Small intestine (tissue), 7 donors: ENCODE data around the gene TWIST1. TPM values are rescaled to one million over a fixed set of nuclear protein-coding genes. Genes with fewer than 3 reads are reported as not detected.

Source experiments
- DNase-seq, 2 donors: peaks; one replicate each; pipeline versions ENCODE4 v3.0.0 to v3.0.0-alpha.2; 2013
- FAIRE-seq: peaks from 2 replicates; lab custom pipeline; 2012; peaks lifted over from hg19 to GRCh38; lab: Jason Lieb, UNC
- H3K27ac ChIP-seq, 3 donors: one replicate each; pipeline ENCODE4 v1.5.1; 2013; ENCODE audit warnings: low read length in 2 of 3, mild to moderate bottlenecking in 2 of 3, control low read depth in 1 of 3, inconsistent platforms in 1 of 3, low read depth in 1 of 3, moderate library complexity in 1 of 3
- H3K27me3 ChIP-seq, 3 donors: one replicate each; pipeline ENCODE4 v1.6.1; 2013; ENCODE audit warnings: low read length in 3 of 3, inconsistent platforms in 1 of 3; ENCODE audit not compliant: control insufficient read depth in 3 of 3, insufficient read depth in 3 of 3
- H3K36me3 ChIP-seq, 3 donors: one replicate each; pipeline ENCODE4 v1.6.1; 2013; ENCODE audit warnings: low read length in 3 of 3, inconsistent platforms in 1 of 3, low read depth in 1 of 3, mild to moderate bottlenecking in 1 of 3, moderate library complexity in 1 of 3; ENCODE audit not compliant: control insufficient read depth in 3 of 3, insufficient read depth in 2 of 3
- H3K4me1 ChIP-seq, 3 donors: one replicate each; pipeline ENCODE4 v1.6.1; 2013; ENCODE audit warnings: low read length in 2 of 3, inconsistent platforms in 1 of 3, low read depth in 1 of 3, mild to moderate bottlenecking in 1 of 3, moderate library complexity in 1 of 3; ENCODE audit not compliant: control insufficient read depth in 3 of 3, insufficient read depth in 2 of 3
- H3K4me3 ChIP-seq, 3 donors: one replicate each; pipeline ENCODE4 v1.5.1; 2013; ENCODE audit warnings: low read length in 3 of 3, control low read depth in 1 of 3, inconsistent platforms in 1 of 3, low read depth in 1 of 3, mild to moderate bottlenecking in 1 of 3, moderate library complexity in 1 of 3
- H3K9me3 ChIP-seq, 2 donors: one replicate each; pipeline ENCODE4 v1.6.1; 2013; ENCODE audit warnings: low read depth in 1 of 2, low read length in 1 of 2; ENCODE audit not compliant: control insufficient read depth in 2 of 2, insufficient read depth in 1 of 2
- WGBS, 3 donors: extraction: QIAGEN DNeasy Blood & Tissue Kit; methylation state at CpG; one replicate each; pipeline ENCODE4 v1.1.7; 2013; 5-methylcytosine and 5-hydroxymethylcytosine counted together
- polyA plus RNA-seq, 4 donors: library from polyadenylated mRNA; stranded (reverse) in 3 of 4; unstranded in 1 of 4; fragments of 200-250 nt in 3 of 4; fragments of 120-200 nt in 1 of 4; gene quantifications; one replicate each; pipeline versions ENCODE4 v1.2.1 to v1.2.3, GENCODE V29; 2013
- donor health status: healthy with polysubstance abuse.
- donor health status: control.
- donor health status: control.
- donor health status: Bipolar disorder and iron deficiency.
- donor health status: healthy.

The TWIST1 gene
- polyA plus RNA-seq, 4 donors: 0.36 to 0.72 TPM; not detected in 2

DNA sequence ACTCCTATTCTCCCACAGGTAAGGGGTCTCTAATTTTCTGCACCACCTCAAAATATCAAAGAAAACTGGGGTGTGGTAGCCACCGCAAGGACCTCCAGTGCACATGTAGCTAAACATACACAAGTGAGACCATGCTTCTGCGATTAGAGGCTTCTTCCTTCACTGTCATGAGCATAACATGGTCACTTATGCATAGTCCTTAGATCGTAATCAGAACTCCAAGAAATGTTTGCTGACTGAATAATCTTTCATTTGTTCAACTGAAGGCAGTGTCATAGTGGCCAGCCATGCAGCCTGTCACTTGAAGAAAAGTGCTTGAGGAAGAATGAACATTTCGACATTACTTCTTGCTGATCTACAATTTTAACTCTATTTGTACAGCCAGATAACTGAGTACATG, 14.6 kb downstream of the TWIST1 start:
- peaks cover 0 to 10% (median 0%) of the 10 kb centered on the region in 3 donors for H3K4me1 ChIP-seq
- H3K9me3 ChIP-seq: no peaks in the 10 kb centered on the region
- 65 to 82% (median 68%) methylated on average over 4 of the region's 4 CpGs for WGBS, 3 donors
- H3K4me3 ChIP-seq: no peak overlapping the region
- H3K36me3 ChIP-seq: no peaks in the 10 kb centered on the region
- no peak for FAIRE-seq
- peaks cover 0 to 36% (median 24%) of the 10 kb centered on the region in 3 donors for H3K27me3 ChIP-seq
- no peak overlapping the region for H3K27ac ChIP-seq
- no peak for DNase-seq

DNA sequence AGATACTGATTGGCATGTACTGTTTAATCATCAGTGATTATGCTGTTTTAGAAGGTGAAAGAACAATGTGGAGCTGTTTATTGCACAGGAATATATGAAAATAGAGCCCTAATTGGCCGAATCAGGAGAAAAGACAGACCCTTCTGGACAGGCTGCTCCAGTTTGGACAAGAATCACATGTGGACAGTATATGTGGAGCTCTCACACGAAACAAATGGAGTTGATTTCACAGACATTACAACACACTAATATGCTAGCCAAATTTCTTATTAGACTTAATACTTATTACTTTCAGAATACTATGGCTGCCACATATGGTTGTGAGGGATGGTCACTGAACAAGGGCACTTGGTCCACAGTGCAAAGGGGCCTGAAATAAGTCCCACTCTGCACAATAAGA, 15.5 kb downstream of the TWIST1 start:
- Histone ChIP-seq H3K27ac (no peak overlapping the region), H3K4me1 (peaks cover 0 to 5% (median 0%) of the 10 kb centered on the region in 3 donors), H3K36me3 (no peaks in the 10 kb centered on the region), H3K9me3 (no peaks in the 10 kb centered on the region), H3K4me3 (no peak overlapping the region), H3K27me3 (peaks cover 0 to 26% (median 18%) of the 10 kb centered on the region in 3 donors)
- DNase-seq (no peak), FAIRE-seq (no peak)
- WGBS, 3 donors: 66 to 80% (median 67%) methylated on average over 2 of the region's 2 CpGs

DNA sequence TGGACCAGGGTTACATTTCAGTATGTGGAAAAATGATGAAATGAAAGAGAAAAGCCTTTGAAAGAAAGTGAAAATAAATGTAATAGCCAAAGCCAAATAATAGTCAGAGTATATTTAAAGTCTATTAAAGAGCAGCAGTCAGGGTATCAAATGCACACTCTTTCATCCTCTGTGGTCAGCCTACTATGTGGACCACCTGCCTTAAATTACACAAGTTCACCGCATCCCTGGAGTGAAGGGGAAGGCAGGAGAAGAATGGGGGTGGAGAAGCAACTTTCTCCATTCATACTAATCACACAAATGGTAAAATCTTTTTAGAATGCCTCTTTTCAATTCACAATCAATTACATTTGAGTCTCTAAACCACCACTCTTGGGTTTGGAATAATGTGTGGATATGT, 16.0 kb downstream of the TWIST1 start:
- Histone ChIP-seq H3K4me1 (peaks cover 0 to 4% (median 0%) of the 10 kb centered on the region in 3 donors), H3K9me3 (no peaks in the 10 kb centered on the region), H3K4me3 (no peak overlapping the region), H3K27ac (no peak overlapping the region), H3K36me3 (no peaks in the 10 kb centered on the region), H3K27me3 (peaks cover 0 to 22% (median 14%) of the 10 kb centered on the region in 3 donors)
- 75 to 81% (median 78%) methylated on average over 1 of the region's 1 CpG for WGBS, 3 donors
- DNase-seq (no peak), FAIRE-seq (no peak)

DNA sequence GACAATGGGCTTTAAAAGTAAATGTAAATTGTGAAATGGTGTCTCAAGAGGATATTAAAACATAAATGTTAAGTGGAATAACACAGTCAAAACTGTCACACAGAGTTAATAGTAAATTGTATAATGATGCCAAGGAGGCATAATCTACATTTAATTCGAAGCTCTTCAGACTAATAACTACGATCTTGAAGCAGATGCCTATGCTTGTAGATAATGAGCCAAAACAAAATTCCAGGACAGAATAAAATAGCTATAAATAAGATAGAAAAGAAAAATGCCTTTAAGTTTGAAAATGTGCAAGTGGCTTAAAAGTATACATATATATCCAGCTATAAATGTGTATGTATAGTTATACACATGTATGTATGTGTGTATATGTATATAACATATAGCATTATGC, 17.5 kb downstream of the TWIST1 start:
- no peak overlapping the region for H3K4me3 ChIP-seq
- DNase-seq: no peak
- H3K27ac ChIP-seq: no peak overlapping the region
- 50 to 69% (median 65%) methylated on average over 2 of the region's 2 CpGs for WGBS, 3 donors
- no peaks in the 10 kb centered on the region for H3K4me1 ChIP-seq
- no peaks in the 10 kb centered on the region for H3K9me3 ChIP-seq
- H3K27me3 ChIP-seq: peaks cover 0 to 10% (median 7%) of the 10 kb centered on the region in 3 donors
- no peak for FAIRE-seq
- no peaks in the 10 kb centered on the region for H3K36me3 ChIP-seq

DNA sequence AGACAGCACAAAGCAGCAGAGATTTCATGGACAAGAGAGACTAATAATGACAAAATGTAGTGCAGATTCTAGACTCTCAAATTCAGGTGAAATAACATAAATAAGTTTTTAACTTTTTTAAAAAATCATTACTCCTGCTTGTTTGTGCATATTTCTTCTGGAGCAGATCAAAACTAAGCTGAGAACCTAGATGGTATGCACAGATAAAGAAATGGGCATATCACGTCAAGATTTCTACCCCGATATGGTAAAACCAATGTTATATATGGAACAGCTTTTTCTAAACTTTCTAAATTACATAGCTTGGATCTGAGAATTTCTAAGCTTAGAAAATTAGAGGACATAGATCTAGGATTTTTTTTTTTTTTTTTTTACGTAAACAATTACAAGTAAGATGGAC, 18.2 kb downstream of the TWIST1 start:
- no peak for DNase-seq
- H3K4me3 ChIP-seq: no peak overlapping the region
- H3K27ac ChIP-seq: no peak overlapping the region
- WGBS, 3 donors: 87 to 90% (median 88%) methylated on average over 3 of the region's 3 CpGs
- no peak for FAIRE-seq
- no peaks in the 10 kb centered on the region for H3K4me1 ChIP-seq
- H3K27me3 ChIP-seq: peaks cover 0 to 7% (median 4%) of the 10 kb centered on the region in 3 donors
- H3K9me3 ChIP-seq: no peaks in the 10 kb centered on the region
- H3K36me3 ChIP-seq: no peaks in the 10 kb centered on the region

DNA sequence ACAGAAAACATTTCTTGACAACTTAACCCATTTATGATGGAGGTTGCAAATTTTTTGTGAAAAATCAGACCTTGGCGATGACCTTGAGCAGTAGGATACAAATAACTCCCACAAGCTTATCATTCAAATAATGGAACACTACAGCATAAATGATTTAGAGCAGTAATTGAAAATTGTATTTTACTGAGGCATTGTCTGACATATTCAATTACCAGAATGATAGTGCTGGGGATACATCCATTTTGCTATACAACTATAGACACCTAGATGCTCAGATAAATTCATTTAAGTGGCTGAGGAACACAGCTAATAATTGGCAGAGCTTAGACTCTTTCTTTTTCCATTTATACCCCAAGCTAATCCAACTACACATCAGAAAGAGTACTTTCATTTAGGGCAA, 18.9 kb downstream of the TWIST1 start:
- DNase-seq (no peak), FAIRE-seq (no peak)
- no peaks in the 10 kb centered on the region for H3K9me3 ChIP-seq
- WGBS, 3 donors: 70 to 92% (median 73%) methylated on average over 1 of the region's 1 CpG
- H3K4me3 ChIP-seq: no peak overlapping the region
- no peak overlapping the region for H3K27ac ChIP-seq
- H3K27me3 ChIP-seq: peaks cover 0 to 7% (median 3%) of the 10 kb centered on the region in 3 donors
- no peaks in the 10 kb centered on the region for H3K4me1 ChIP-seq
- H3K36me3 ChIP-seq: no peaks in the 10 kb centered on the region

DNA sequence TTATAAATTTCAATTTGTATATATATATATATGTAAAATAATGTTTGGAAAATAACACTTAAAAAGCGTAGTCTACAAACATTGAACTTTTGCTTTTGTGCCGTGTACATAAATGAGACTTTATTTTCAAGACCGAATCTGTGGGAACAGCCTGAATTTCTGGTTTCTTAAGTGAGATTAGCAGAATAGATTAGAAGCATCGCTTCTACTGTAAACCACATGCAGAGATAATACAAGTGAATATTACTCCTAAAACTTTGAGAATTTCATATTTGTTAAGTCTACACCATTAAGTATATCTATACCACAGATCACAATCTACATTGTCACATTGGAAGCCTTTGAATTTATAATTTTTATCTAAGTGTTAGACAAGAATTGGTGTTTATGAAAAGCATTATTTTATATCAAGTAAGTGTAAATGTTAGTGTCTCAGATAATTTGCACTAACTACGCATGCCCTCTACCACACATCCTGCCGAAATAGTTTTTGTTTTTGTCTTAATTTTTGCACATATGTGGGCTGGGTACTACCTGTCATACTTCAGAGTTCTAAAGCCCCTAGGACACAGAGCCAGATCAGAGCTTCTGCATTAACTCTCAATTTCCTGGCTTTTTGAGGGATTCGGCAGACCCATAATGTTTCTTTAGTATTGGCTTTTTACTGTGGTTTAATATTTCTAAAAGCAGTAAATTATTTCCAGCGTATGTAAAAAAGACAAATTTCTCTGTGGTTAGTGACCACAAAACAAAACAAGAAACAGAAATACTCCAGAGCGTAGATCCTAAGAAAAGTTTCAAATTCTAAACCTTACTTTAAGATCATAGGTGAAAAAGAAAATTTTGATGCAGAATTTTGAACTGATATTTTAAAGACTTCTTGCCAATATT, 20.0 kb downstream of the TWIST1 start:
- Histone ChIP-seq H3K27ac (no peak overlapping the region), H3K27me3 (peaks cover 0 to 2% (median 0%) of the 10 kb centered on the region in 3 donors), H3K4me1 (no peaks in the 10 kb centered on the region), H3K4me3 (no peak overlapping the region), H3K36me3 (no peaks in the 10 kb centered on the region), H3K9me3 (no peaks in the 10 kb centered on the region)
- FAIRE-seq (no peak), DNase-seq (no peak)
- WGBS, 3 donors: 80 to 81% (median 81%) methylated on average over 9 of the region's 9 CpGs

DNA sequence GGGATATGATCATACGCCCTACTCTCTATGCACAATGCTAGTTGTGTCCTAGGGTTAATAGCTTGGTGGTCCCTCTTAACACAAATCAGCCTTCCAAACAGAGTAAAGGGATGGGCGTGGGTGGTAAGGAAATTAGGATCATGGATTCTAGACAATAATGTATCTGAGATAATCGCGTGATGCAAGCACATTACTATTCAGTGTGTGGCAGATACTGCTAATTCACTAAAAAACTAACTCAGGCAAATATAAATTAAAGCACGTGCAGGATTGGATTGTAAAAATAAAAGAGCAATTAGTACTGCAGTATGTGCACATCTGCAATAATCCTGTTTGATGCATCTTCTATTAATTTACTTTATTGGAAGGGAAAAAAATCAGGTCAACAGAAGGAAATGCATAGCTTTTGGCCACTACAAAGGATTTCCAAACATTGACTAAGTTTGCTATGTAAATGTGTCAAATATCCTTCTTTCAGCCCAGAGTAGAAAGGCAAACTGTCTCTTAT, 22.0 kb downstream of the TWIST1 start:
- no peaks in the 10 kb centered on the region for H3K4me1 ChIP-seq
- H3K9me3 ChIP-seq: no peaks in the 10 kb centered on the region
- H3K27ac ChIP-seq: no peak overlapping the region
- DNase-seq: no peak
- no peaks in the 10 kb centered on the region for H3K36me3 ChIP-seq
- no peak overlapping the region for H3K4me3 ChIP-seq
- H3K27me3 ChIP-seq: peaks cover 0 to under 1% (median 0%) of the 10 kb centered on the region in 3 donors
- 61 to 74% (median 73%) methylated on average over 5 of the region's 5 CpGs for WGBS, 3 donors
- FAIRE-seq: no peak
